ENCODE data around the gene EEF2K.
"Not testable (repeated sequence)": the region's sequence is repeated elsewhere in the genome, so short reads cannot be mapped to it uniquely, and the experiment has no call there.

Gene EEF2K

GRCh38 chr16:22206013-22206841 is at the start of gene EEF2K:
TSS of gene EEF2K (plus strand) at chr16:22206278. CDS start at chr16:22225730, 19,452 bp downstream.
- peak; percentile 71 for DNase-seq (ENCODE audit: low read depth)

- DNase-seq (ENCODE audit: low read depth), result no peak
Observed at GRCh38 chr16:22161401-22161800, 44.7 kb upstream of the EEF2K start.

- no peak for DNase-seq (ENCODE audit: low read depth)
Observed at GRCh38 chr16:22161999-22162655, 44.0 kb upstream of the EEF2K start, which contains the start of gene SDR42E2. TSS of gene SDR42E2 (plus strand) at chr16:22162506. CDS start at chr16:22165583, 3,077 bp downstream.

- no peak for DNase-seq (ENCODE audit: low read depth)
Observed at GRCh38 chr16:22162656-22163009, 43.4 kb upstream of the EEF2K start.

- DNase-seq (ENCODE audit: low read depth), result no peak
Observed at GRCh38 chr16:22163806-22164205, 42.3 kb upstream of the EEF2K start.

GRCh38 chr16:22164482-22164881 is 41.6 kb upstream of the EEF2K start:
- no peak for DNase-seq (ENCODE audit: low read depth)

- no peak for DNase-seq (ENCODE audit: low read depth)
Observed at GRCh38 chr16:22165508-22166285, 40.4 kb upstream of the EEF2K start.

- DNase-seq (ENCODE audit: low read depth), result no peak
Observed at GRCh38 chr16:22171953-22172352, 34.1 kb upstream of the EEF2K start.

- not testable (repeated sequence) for DNase-seq (ENCODE audit: low read depth)
Observed at GRCh38 chr16:22172642-22173041, 33.4 kb upstream of the EEF2K start.

- no peak for DNase-seq (ENCODE audit: low read depth)
Observed at GRCh38 chr16:22174642-22175041, 31.4 kb upstream of the EEF2K start.

- DNase-seq (ENCODE audit: low read depth), result no peak
Observed at GRCh38 chr16:22177968-22178930, 27.8 kb upstream of the EEF2K start.

- no peak for DNase-seq (ENCODE audit: low read depth)
Observed at GRCh38 chr16:22181426-22181825, 24.7 kb upstream of the EEF2K start.

GRCh38 chr16:22181843-22182242 is 24.2 kb upstream of the EEF2K start:
- DNase-seq (ENCODE audit: low read depth), result no peak

GRCh38 chr16:22183335-22183734 is 22.7 kb upstream of the EEF2K start:
- no peak for DNase-seq (ENCODE audit: low read depth)

GRCh38 chr16:22183901-22184614 is 22.0 kb upstream of the EEF2K start:
- no peak for DNase-seq (ENCODE audit: low read depth)

GRCh38 chr16:22184615-22184968 is 21.5 kb upstream of the EEF2K start:
- DNase-seq (ENCODE audit: low read depth), result no peak

GRCh38 chr16:22186517-22186916 is 19.6 kb upstream of the EEF2K start:
- DNase-seq (ENCODE audit: low read depth), result no peak

- DNase-seq (ENCODE audit: low read depth), result no peak
Observed at GRCh38 chr16:22188267-22188594, 17.8 kb upstream of the EEF2K start.

GRCh38 chr16:22188595-22189442 is 17.3 kb upstream of the EEF2K start:
- DNase-seq (ENCODE audit: low read depth), result peak; percentile 36

GRCh38 chr16:22189473-22190080 is 16.5 kb upstream of the EEF2K start:
- no peak for DNase-seq (ENCODE audit: low read depth)

Measured in activated gamma-delta T cell treated with anti-CD3 and anti-CD28 coated beads, Interleukin-2, amount 50 U/mL, for 16 hours (primary cell).